IMR-90 (cell line): ENCODE results near the gene AGAP1. TPM values are rescaled to one million over a fixed set of nuclear protein-coding genes. Genes with fewer than 3 reads are reported as not detected.

Experiments used
- ATAC-seq: fragments of 200-7000 bp; cut with Tn5 transposase; 2 replicates; pipeline ENCODE4 v1.9.1; 2020; ENCODE audit warnings: low read depth, mild to moderate bottlenecking, moderate library complexity
- BruUV-seq: library from RNA; stranded (reverse); fragments of 400-500 nt; replicated peaks from 2 replicates; lab custom pipeline; 2021; lab: Mats Ljungman, UMichigan
- CTCF ChIA-PET: fragments of 300-600 bp; formaldehyde crosslinking; extraction: SDS; loops from one replicate; lab custom pipeline; 2021; ENCODE audit warnings: antibody characterized with exemption; lab: Yijun Ruan, JAX
- POLR2A ChIA-PET: fragments of 300-600 bp; sonication (Branson Sonifier 250); formaldehyde crosslinking; loops from one replicate; lab custom pipeline; 2022; ENCODE audit warnings: antibody characterized with exemption; ENCODE audit not compliant: unreplicated experiment; lab: Charles Lee
- DNase-seq: peaks from one replicate; pipeline ENCODE4 v3.0.0; 2013
- H2AFZ ChIP-seq: replicated peaks from 2 replicates; pipeline ENCODE3; 2013; ENCODE audit warnings: low read length, mild to moderate bottlenecking; ENCODE audit not compliant: poor library complexity
- H2AK5ac ChIP-seq: 2 replicates; pipeline ENCODE4 v1.6.1; 2013; ENCODE audit warnings: low read depth, low read length, inconsistent platforms
- H2AK9ac ChIP-seq: replicated peaks from 2 replicates; pipeline ENCODE3; 2013; ENCODE audit warnings: mild to moderate bottlenecking, low read depth, low read length, moderate library complexity; ENCODE audit not compliant: poor library complexity
- H2BK120ac ChIP-seq: 2 replicates; pipeline ENCODE4 v1.6.1; 2013; ENCODE audit warnings: low read depth, low read length, inconsistent platforms
- H2BK15ac ChIP-seq: 3 replicates; pipeline ENCODE4 v1.6.1; 2013; ENCODE audit warnings: low read depth, low read length, inconsistent platforms
- H2BK20ac ChIP-seq: 2 replicates; pipeline ENCODE4 v1.6.1; 2013; ENCODE audit warnings: low read depth, mild to moderate bottlenecking, inconsistent platforms, low read length, moderate library complexity
- H2BK5ac ChIP-seq: 2 replicates; pipeline ENCODE4 v1.6.1; 2013; ENCODE audit warnings: mild to moderate bottlenecking, low read depth, low read length, inconsistent platforms; ENCODE audit not compliant: poor library complexity, severe bottlenecking
- H3K14ac ChIP-seq: replicated peaks from 2 replicates; pipeline ENCODE4 v1.6.1; 2013; ENCODE audit warnings: low read depth, low read length, inconsistent platforms
- H3K18ac ChIP-seq: 2 replicates; pipeline ENCODE4 v1.6.1; 2013; ENCODE audit warnings: low read depth, low read length, control low read depth
- H3K23ac ChIP-seq: 2 replicates; pipeline ENCODE4 v1.6.1; 2013; ENCODE audit warnings: low read depth, low read length, inconsistent platforms
- H3K27ac ChIP-seq: 2 replicates; pipeline ENCODE4 v1.5.1; 2013; ENCODE audit warnings: mild to moderate bottlenecking, control low read depth, low read length; ENCODE audit not compliant: insufficient read depth
- H3K27me3 ChIP-seq: 2 replicates; pipeline ENCODE4 v1.6.1; 2013; ENCODE audit warnings: low read length; ENCODE audit not compliant: control insufficient read depth, insufficient read depth
- H3K36me3 ChIP-seq: 2 replicates; pipeline ENCODE4 v1.6.1; 2013; ENCODE audit warnings: low read length, mixed read lengths; ENCODE audit not compliant: control insufficient read depth, insufficient read depth
- H3K4ac ChIP-seq: 2 replicates; pipeline ENCODE4 v1.6.1; 2013; ENCODE audit warnings: low read depth, low read length, inconsistent platforms
- H3K4me1 ChIP-seq: 2 replicates; pipeline ENCODE4 v1.6.1; 2013; ENCODE audit warnings: low read length, mixed read lengths; ENCODE audit not compliant: control insufficient read depth, insufficient read depth
- H3K4me2 ChIP-seq: 2 replicates; pipeline ENCODE4 v1.6.1; 2013; ENCODE audit warnings: low read depth, mild to moderate bottlenecking, control low read depth, low read length, moderate library complexity
- H3K4me3 ChIP-seq: 2 replicates; pipeline ENCODE4 v1.5.1; 2013; ENCODE audit warnings: low read depth, mild to moderate bottlenecking, control low read depth, low read length, moderate library complexity; ENCODE audit not compliant: insufficient read depth
- H3K56ac ChIP-seq: 2 replicates; pipeline ENCODE4 v1.6.1; 2013; ENCODE audit warnings: low read length, inconsistent platforms; ENCODE audit not compliant: insufficient read depth; ENCODE audit errors: extremely low read depth
- H3K79me1 ChIP-seq, 2 experiments: 2 replicates each; pipeline ENCODE4 v1.6.1; 2013; ENCODE audit warnings: low read length in 2 of 2, inconsistent platforms in 1 of 2, low read depth in 1 of 2
- H3K9ac ChIP-seq: 2 replicates; pipeline ENCODE4 v1.6.1; 2013; ENCODE audit warnings: low read depth, low read length, control low read depth
- H3K9me1 ChIP-seq: 2 replicates; pipeline ENCODE4 v1.6.1; 2013; ENCODE audit warnings: low read length, inconsistent platforms; ENCODE audit not compliant: insufficient read depth
- H3K9me3 ChIP-seq: 2 replicates; pipeline ENCODE4 v1.6.1; 2013; ENCODE audit warnings: low read length; ENCODE audit not compliant: control insufficient read depth, insufficient read depth
- H4K20me1 ChIP-seq: 2 replicates; pipeline ENCODE4 v1.6.1; 2013; ENCODE audit warnings: low read length, inconsistent platforms; ENCODE audit not compliant: insufficient read depth
- H4K5ac ChIP-seq: 2 replicates; pipeline ENCODE4 v1.6.1; 2013; ENCODE audit warnings: mild to moderate bottlenecking, low read depth, low read length, control low read depth
- H4K8ac ChIP-seq, 2 experiments: 2 replicates each; pipeline ENCODE4 v1.6.1; 2013; ENCODE audit warnings: low read depth in 2 of 2, low read length in 2 of 2, control low read depth in 1 of 2, inconsistent platforms in 1 of 2
- H4K91ac ChIP-seq: 2 replicates; pipeline ENCODE4 v1.6.1; 2013; ENCODE audit warnings: low read depth, low read length, inconsistent platforms; ENCODE audit not compliant: insufficient read depth
- CEBPB ChIP-seq: IDR thresholded peaks from 2 replicates; pipeline ENCODE4 v1.6.1; 2012; ENCODE audit warnings: low read depth, low read length, improper control_type of control experiment
- CHD1 ChIP-seq: IDR thresholded peaks from 2 replicates; pipeline ENCODE4 v1.6.1; 2012; ENCODE audit warnings: low read depth, low read length, improper control_type of control experiment
- CTCF ChIP-seq: conservative IDR thresholded peaks from 2 replicates; pipeline ENCODE4 v1.5.1; 2012; ENCODE audit warnings: mild to moderate bottlenecking, low read depth, low read length, improper control_type of control experiment
- ELK1 ChIP-seq: fragments of 150-350 bp; IDR thresholded peaks from 2 replicates; pipeline ENCODE4 v1.6.1; 2016; ENCODE audit warnings: low read depth, mild to moderate bottlenecking, low read length, moderate library complexity, borderline replicate concordance
- FOS ChIP-seq: fragments of 150-350 bp; IDR thresholded peaks from 2 replicates; pipeline ENCODE4 v1.6.1; 2016; ENCODE audit warnings: low read depth, low read length
- MAZ ChIP-seq: IDR thresholded peaks from 2 replicates; pipeline ENCODE4 v1.6.1; 2012; ENCODE audit warnings: low read depth, mild to moderate bottlenecking, low read length, improper control_type of control experiment, moderate library complexity, borderline replicate concordance
- MXI1 ChIP-seq: IDR thresholded peaks from 2 replicates; pipeline ENCODE4 v1.6.1; 2012; ENCODE audit warnings: low read depth, mild to moderate bottlenecking, low read length, moderate library complexity, borderline replicate concordance
- RAD21 ChIP-seq: IDR thresholded peaks from 2 replicates; pipeline ENCODE4 v1.6.1; 2012; ENCODE audit warnings: low read length, improper control_type of control experiment
- RCOR1 ChIP-seq: IDR thresholded peaks from 2 replicates; pipeline ENCODE4 v1.6.1; 2012; ENCODE audit warnings: mild to moderate bottlenecking, low read length, improper control_type of control experiment; ENCODE audit not compliant: insufficient replicate concordance
- RFX5 ChIP-seq: IDR thresholded peaks from 2 replicates; pipeline ENCODE4 v1.8.0; 2012; ENCODE audit warnings: low read depth, mild to moderate bottlenecking, low read length, moderate library complexity
- WGBS, 2 experiments: methylation state at CpG; one replicate each; pipeline versions ENCODE4 v1.1.5 to v1.1.7; 2013; ENCODE audit warnings: missing lambda C conversion rate in 2 of 2; ENCODE audit not compliant: insufficient read length in 1 of 2; ENCODE audit errors: extremely low coverage in 2 of 2; 5-methylcytosine and 5-hydroxymethylcytosine counted together
- dilution Hi-C: fragments of 300-500 bp; cut with HindIII; formaldehyde crosslinking; loops from one replicate; pipeline ENCODE4 v1.14.3; 2018; ENCODE audit warnings: low sequenced_read_pairs; ENCODE audit not compliant: unreplicated experiment
- in situ Hi-C: fragments of 300-500 bp; cut with MboI; formaldehyde crosslinking; loops from 3 replicates; pipeline ENCODE4 v1.14.3; 2019; ENCODE audit warnings: low sequenced_read_pairs, inconsistent platforms, mixed read lengths
- intact Hi-C: fragments of 100-400 bp; cut with micrococcal nuclease; formaldehyde crosslinking; loops from 2 replicates; pipeline ENCODE4 v1.10.0; 2022
- polyA plus RNA-seq, 3 experiments: library from polyadenylated mRNA; depleted of rRNA; stranded (reverse); fragments of >200 nt; gene quantifications; 2 replicates each; pipeline ENCODE4 v1.2.3, GENCODE V29; 2012; ENCODE audit warnings: low replicate concordance in 1 of 3
- total RNA-seq: library from RNA; depleted of rRNA; stranded (reverse); fragments of >200 nt; gene quantifications from 2 replicates; pipeline ENCODE4 v1.2.3, GENCODE V29; 2012

The AGAP1 gene
- total and polyA plus RNA-seq, 2 of the 4 experiments (the other 2 are of a cell fraction), result 15.1 to 16.4 TPM

- TF ChIP-seq RCOR1, result no peak
- no peak for TF ChIP-seq FOS
- TF ChIP-seq MAZ, result no peak
- no peak for TF ChIP-seq RAD21
- no peak for TF ChIP-seq MXI1
- no peak for TF ChIP-seq CEBPB
- TF ChIP-seq CTCF, result no peak
- TF ChIP-seq ELK1, result no peak
- no peak for TF ChIP-seq CHD1
- no peak for TF ChIP-seq RFX5
- ATAC-seq (no peak), DNase-seq (no peak)
- dilution Hi-C loops (no loop called here), intact Hi-C loops (loop anchor here (5.0 kb wide), 1 partner anchor 938 kb away; no protein-coding TSS in a partner anchor), in situ Hi-C loops (no loop called here)
- H2BK5ac ChIP-seq, result no peak overlapping the region
- H4K5ac ChIP-seq, result no peak overlapping the region
- BruUV-seq, result no TSS peak
- no peak overlapping the region for H3K18ac ChIP-seq
- H3K27ac ChIP-seq, result no peak overlapping the region
- no peak overlapping the region for H3K4ac ChIP-seq
- no peaks in the 10 kb centered on the region for H3K9me1 ChIP-seq
- peaks cover 0 to 4% of the 10 kb centered on the region in 2 experiments; a peak in 1 of 4 replicates for H3K79me1 ChIP-seq
- no peak overlapping the region for H2BK20ac ChIP-seq
- no peak overlapping the region for H2AFZ ChIP-seq
- no peak overlapping the region for H2BK15ac ChIP-seq
- H2AK9ac ChIP-seq, result no peak overlapping the region
- H3K4me3 ChIP-seq, result no peak overlapping the region
- no peak overlapping the region for H3K23ac ChIP-seq
- peaks cover 5% of the 10 kb centered on the region for H3K9me3 ChIP-seq
- peaks cover 13% of the 10 kb centered on the region for H3K27me3 ChIP-seq
- H4K20me1 ChIP-seq, result no peaks in the 10 kb centered on the region; the same call in 1 of the 2 replicates
- no peak overlapping the region for H3K14ac ChIP-seq
- H2BK120ac ChIP-seq, result no peak overlapping the region
- no peak overlapping the region for H3K9ac ChIP-seq
- H4K91ac ChIP-seq, result no peak overlapping the region
- ChIA-PET POLR2A (interaction anchor here (0.6 kb wide), 1 partner anchor 150 kb away, joined by 4 read pairs; no protein-coding TSS in a partner anchor), CTCF (no interaction called here)
- 100% methylated on average over 1 of the region's 2 CpGs; no CpG with 5 or more reads in 1 of the 2 experiments for WGBS, 2 experiments
- no peak overlapping the region for H2AK5ac ChIP-seq
- no peak overlapping the region for H3K4me2 ChIP-seq
- peaks cover 4% of the 10 kb centered on the region; the same call in 1 of the 2 replicates for H3K4me1 ChIP-seq
- no peak overlapping the region for H4K8ac ChIP-seq
- no peaks in the 10 kb centered on the region for H3K36me3 ChIP-seq
- no peak overlapping the region for H3K56ac ChIP-seq
Observed at GRCh38 chr2:235489897-235490296, 3.9 kb upstream of the AGAP1 start.
